ENCODE data around the gene TPO. TPM values are rescaled to one million over a fixed set of nuclear protein-coding genes. Genes with fewer than 3 reads are reported as not detected.

Gene TPO
- total RNA-seq, 1 experiment from 2014 or later = not detected

DNA sequence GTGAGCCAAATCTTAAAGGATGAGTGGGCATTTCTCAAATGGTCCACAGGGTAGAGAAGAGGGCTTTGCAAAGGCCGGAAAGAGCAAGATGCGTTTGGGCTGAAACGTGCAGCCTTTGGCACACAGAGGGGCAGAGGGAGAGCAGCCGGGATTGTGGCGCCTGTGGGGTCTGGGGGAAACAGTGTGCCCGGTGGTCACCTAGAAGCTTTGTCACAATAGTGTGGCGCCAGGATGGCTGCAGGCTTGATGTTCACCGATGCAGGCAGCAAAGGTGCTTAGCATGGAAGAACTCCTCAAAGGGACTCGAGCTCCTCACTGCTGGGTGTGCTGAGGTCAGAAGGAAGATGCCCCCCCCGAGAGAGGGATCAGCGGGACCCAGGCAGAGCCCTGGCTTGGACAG, 23.8 kb downstream of the TPO start:
- H3K36me3 Mint-ChIP-seq (ENCODE audit: insufficient read depth, unreplicated experiment) = no peaks in the 10 kb centered on the region
- no TSS peak for BruUV-seq (replicated peaks)
- H3K27me3 Mint-ChIP-seq (ENCODE audit: unreplicated experiment) = no peaks in the 10 kb centered on the region
- peaks cover 12% of the 10 kb centered on the region for H3K9me3 Mint-ChIP-seq (ENCODE audit: low read depth, unreplicated experiment)
- DNase-seq = no peak
- no peak overlapping the region for H3K27ac Mint-ChIP-seq (ENCODE audit: unreplicated experiment)
- TF ChIP-seq, protein P1, sequence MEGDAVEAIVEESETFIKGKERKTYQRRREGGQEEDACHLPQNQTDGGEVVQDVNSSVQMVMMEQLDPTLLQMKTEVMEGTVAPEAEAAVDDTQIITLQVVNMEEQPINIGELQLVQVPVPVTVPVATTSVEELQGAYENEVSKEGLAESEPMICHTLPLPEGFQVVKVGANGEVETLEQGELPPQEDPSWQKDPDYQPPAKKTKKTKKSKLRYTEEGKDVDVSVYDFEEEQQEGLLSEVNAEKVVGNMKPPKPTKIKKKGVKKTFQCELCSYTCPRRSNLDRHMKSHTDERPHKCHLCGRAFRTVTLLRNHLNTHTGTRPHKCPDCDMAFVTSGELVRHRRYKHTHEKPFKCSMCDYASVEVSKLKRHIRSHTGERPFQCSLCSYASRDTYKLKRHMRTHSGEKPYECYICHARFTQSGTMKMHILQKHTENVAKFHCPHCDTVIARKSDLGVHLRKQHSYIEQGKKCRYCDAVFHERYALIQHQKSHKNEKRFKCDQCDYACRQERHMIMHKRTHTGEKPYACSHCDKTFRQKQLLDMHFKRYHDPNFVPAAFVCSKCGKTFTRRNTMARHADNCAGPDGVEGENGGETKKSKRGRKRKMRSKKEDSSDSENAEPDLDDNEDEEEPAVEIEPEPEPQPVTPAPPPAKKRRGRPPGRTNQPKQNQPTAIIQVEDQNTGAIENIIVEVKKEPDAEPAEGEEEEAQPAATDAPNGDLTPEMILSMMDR (IDR thresholded peaks at IDR 0.05; ENCODE audit: unreplicated experiment) = no peak
- CTCF ChIA-PET = no interaction called here
- H3K4me3 Mint-ChIP-seq (ENCODE audit: low read depth, unreplicated experiment) = no peak overlapping the region
- no peaks in the 10 kb centered on the region for H3K4me1 Mint-ChIP-seq (ENCODE audit: low read depth, unreplicated experiment)
- intact Hi-C loops (cut with micrococcal nuclease; ENCODE audit: unreplicated experiment) = no loop called here

DNA sequence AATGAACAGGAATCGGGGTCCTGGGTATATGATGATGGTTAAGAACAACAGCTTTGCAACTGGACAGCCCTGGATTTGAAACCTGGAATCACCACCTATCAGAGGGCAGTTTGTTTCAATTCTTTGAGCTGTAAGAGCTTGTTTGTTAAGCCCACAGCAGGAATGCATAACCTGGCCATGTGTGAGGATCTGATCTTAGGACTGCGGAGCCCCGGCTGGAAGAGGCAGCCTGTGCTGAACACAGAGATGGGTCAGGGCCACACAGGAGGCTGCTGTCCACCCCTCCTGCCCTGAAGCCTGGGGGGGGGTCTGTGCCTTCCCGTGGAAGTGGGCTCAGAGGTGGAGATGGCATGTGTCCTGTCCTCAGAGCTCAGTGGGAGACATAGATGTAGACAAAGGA, 24.3 kb downstream of the TPO start:
- CTCF ChIA-PET = no interaction called here
- DNase-seq = no peak
- H3K27me3 Mint-ChIP-seq (ENCODE audit: unreplicated experiment) = no peaks in the 10 kb centered on the region
- TF ChIP-seq, protein P1 (IDR thresholded peaks at IDR 0.05; ENCODE audit: unreplicated experiment) = no peak
- no peaks in the 10 kb centered on the region for H3K4me1 Mint-ChIP-seq (ENCODE audit: low read depth, unreplicated experiment)
- no peak overlapping the region for H3K4me3 Mint-ChIP-seq (ENCODE audit: low read depth, unreplicated experiment)
- intact Hi-C loops (cut with micrococcal nuclease; ENCODE audit: unreplicated experiment) = no loop called here
- H3K36me3 Mint-ChIP-seq (ENCODE audit: insufficient read depth, unreplicated experiment) = no peaks in the 10 kb centered on the region
- no peak overlapping the region for H3K27ac Mint-ChIP-seq (ENCODE audit: unreplicated experiment)
- BruUV-seq (replicated peaks) = no TSS peak
- H3K9me3 Mint-ChIP-seq (ENCODE audit: low read depth, unreplicated experiment) = peaks cover 12% of the 10 kb centered on the region

DNA sequence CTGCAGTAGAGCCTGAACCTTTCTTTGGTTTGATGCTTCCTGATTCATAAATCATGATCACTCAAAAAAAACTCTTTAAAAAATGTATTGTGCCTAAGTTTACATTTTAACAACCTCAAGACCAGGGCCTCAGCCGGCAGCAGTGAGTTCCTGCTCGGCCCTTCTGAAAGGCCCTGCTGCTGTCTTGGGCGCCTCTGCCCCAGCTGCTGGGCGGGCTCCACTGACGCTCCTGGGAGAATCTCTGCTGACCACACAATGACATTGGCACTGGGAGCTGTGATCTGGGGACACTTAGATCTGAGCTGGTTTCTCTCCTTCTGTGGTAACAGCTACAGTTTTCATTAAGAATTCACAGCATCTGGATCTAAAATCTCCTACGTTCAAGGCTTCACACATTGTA, 25.7 kb downstream of the TPO start:
- Mint-ChIP-seq H3K9me3 (ENCODE audit: low read depth, unreplicated experiment) (peaks cover 12% of the 10 kb centered on the region), H3K4me1 (ENCODE audit: low read depth, unreplicated experiment) (no peaks in the 10 kb centered on the region), H3K4me3 (ENCODE audit: low read depth, unreplicated experiment) (no peak overlapping the region), H3K27me3 (ENCODE audit: unreplicated experiment) (no peaks in the 10 kb centered on the region), H3K36me3 (ENCODE audit: insufficient read depth, unreplicated experiment) (no peaks in the 10 kb centered on the region), H3K27ac (ENCODE audit: unreplicated experiment) (no peak overlapping the region)
- CTCF ChIA-PET = no interaction called here
- TF ChIP-seq, protein P1 (IDR thresholded peaks at IDR 0.05; ENCODE audit: unreplicated experiment) = no peak
- DNase-seq = no peak
- BruUV-seq (replicated peaks) = no TSS peak
- intact Hi-C loops (cut with micrococcal nuclease; ENCODE audit: unreplicated experiment) = no loop called here

DNA sequence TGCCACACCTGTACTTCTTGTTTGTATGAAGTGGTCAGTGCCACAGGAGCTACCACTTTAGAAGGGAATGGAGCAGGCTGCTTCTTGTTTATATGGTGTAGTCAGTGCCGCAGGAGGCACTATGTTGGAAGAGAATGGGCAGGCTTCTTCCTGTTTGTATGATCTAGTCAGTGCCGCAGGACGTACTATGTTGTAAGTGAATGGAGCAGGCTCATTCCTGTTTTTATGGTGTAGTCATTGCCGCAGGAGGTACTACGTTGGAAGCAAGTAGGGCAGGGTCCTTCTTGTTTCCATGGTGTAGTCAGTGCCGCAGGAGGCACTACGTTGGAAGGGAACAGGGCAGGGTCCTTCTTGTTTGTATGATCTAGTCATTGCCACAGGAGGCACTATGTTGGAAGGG, 27.3 kb downstream of the TPO start:
- no peak for DNase-seq
- Mint-ChIP-seq H3K36me3 (ENCODE audit: insufficient read depth, unreplicated experiment) (no peaks in the 10 kb centered on the region), H3K27ac (ENCODE audit: unreplicated experiment) (no peak overlapping the region), H3K27me3 (ENCODE audit: unreplicated experiment) (no peaks in the 10 kb centered on the region), H3K4me1 (ENCODE audit: low read depth, unreplicated experiment) (no peaks in the 10 kb centered on the region), H3K9me3 (ENCODE audit: low read depth, unreplicated experiment) (peaks cover 12% of the 10 kb centered on the region), H3K4me3 (ENCODE audit: low read depth, unreplicated experiment) (no peak overlapping the region)
- TF ChIP-seq, protein P1 (IDR thresholded peaks at IDR 0.05; ENCODE audit: unreplicated experiment) = no peak
- no TSS peak for BruUV-seq (replicated peaks)
- intact Hi-C loops (cut with micrococcal nuclease; ENCODE audit: unreplicated experiment) = no loop called here
- CTCF ChIA-PET = no interaction called here

DNA sequence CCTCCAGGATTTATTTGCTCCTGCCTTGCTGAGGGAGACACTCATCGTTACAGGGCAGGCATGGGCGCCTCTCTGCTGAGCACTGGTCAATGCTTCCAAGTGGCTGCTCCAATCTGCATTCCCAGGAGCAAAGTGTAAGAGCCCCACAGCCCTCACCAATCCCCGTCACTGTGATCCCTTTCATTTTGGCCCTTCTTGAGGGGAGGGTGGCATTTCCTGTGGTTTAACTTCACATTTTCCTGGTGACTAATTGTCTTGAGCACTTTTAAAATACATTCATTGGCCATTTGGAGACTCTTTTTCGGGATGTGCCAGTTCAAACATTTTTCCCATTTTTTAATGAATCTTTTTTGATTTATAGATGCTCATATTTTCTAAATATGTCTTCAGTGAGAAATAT, 33.0 kb downstream of the TPO start:
- no peak for DNase-seq
- Mint-ChIP-seq H3K9me3 (ENCODE audit: low read depth, unreplicated experiment) (peaks cover 5% of the 10 kb centered on the region), H3K27ac (ENCODE audit: unreplicated experiment) (no peak overlapping the region), H3K4me3 (ENCODE audit: low read depth, unreplicated experiment) (no peak overlapping the region), H3K27me3 (ENCODE audit: unreplicated experiment) (no peaks in the 10 kb centered on the region), H3K4me1 (ENCODE audit: low read depth, unreplicated experiment) (no peaks in the 10 kb centered on the region), H3K36me3 (ENCODE audit: insufficient read depth, unreplicated experiment) (no peaks in the 10 kb centered on the region)
- intact Hi-C loops (cut with micrococcal nuclease; ENCODE audit: unreplicated experiment) = no loop called here
- CTCF ChIA-PET = no interaction called here
- TF ChIP-seq, protein P1 (IDR thresholded peaks at IDR 0.05; ENCODE audit: unreplicated experiment) = no peak
- BruUV-seq (replicated peaks) = no TSS peak

Data from Calu3 (cell line).